DND-41 (cell line): ENCODE results near the gene EDEM3.

ENCODE experiments used
- ATAC-seq: fragments of 200-7000 bp; cut with Tn5 transposase; 3 replicates; pipeline ENCODE4 v1.9.1; 2021; ENCODE audit warnings: low read depth; ENCODE audit not compliant: insufficient read depth
- DNase-seq: peaks from one replicate; pipeline ENCODE4 v3.0.0-alpha.2; 2020
- H2AFZ ChIP-seq: 2 replicates; pipeline ENCODE4 v1.6.0; 2012; ENCODE audit warnings: low read depth, low read length
- H3K27ac ChIP-seq: 2 replicates; pipeline ENCODE4 v1.5.1; 2012; ENCODE audit warnings: low read length, inconsistent platforms
- H3K27me3 ChIP-seq: fragments of 200-600 bp; sonication (generic); 2 replicates; pipeline ENCODE4 v1.6.0; 2012; ENCODE audit warnings: low read length, mild to moderate bottlenecking, inconsistent platforms; ENCODE audit not compliant: insufficient read depth, poor library complexity
- H3K36me3 ChIP-seq: 2 replicates; pipeline ENCODE4 v1.5.1; 2012; ENCODE audit warnings: low read length, inconsistent platforms; ENCODE audit not compliant: insufficient read depth
- H3K4me1 ChIP-seq: 2 replicates; pipeline ENCODE4 v1.5.1; 2012; ENCODE audit warnings: mild to moderate bottlenecking, low read length; ENCODE audit not compliant: insufficient read depth
- H3K4me2 ChIP-seq: 2 replicates; pipeline ENCODE4 v1.6.0; 2012; ENCODE audit warnings: mild to moderate bottlenecking, moderate library complexity, low read length, inconsistent platforms; ENCODE audit not compliant: insufficient read depth
- H3K4me3 ChIP-seq, 2 experiments: fragments of 200-600 bp in 1 of 2; shearing (Covaris generic) in 1 of 2; 2 replicates each; pipeline ENCODE4 v1.5.1; 2012 to 2016; ENCODE audit warnings: inconsistent platforms in 2 of 2, low read length in 2 of 2, mild to moderate bottlenecking in 2 of 2, low read depth in 1 of 2, moderate library complexity in 1 of 2
- H3K79me2 ChIP-seq: 2 replicates; pipeline ENCODE4 v1.6.0; 2012; ENCODE audit warnings: low read length, inconsistent platforms; ENCODE audit not compliant: insufficient read depth
- H3K9ac ChIP-seq: 2 replicates; pipeline ENCODE4 v1.6.0; 2012; ENCODE audit warnings: low read depth, mild to moderate bottlenecking, inconsistent platforms, low read length, moderate library complexity
- H3K9me3 ChIP-seq: 2 replicates; pipeline ENCODE4 v1.5.1; 2012; ENCODE audit warnings: low read length, moderate library complexity, mild to moderate bottlenecking, inconsistent platforms; ENCODE audit not compliant: insufficient read depth, severe bottlenecking
- H4K20me1 ChIP-seq: 2 replicates; pipeline ENCODE4 v1.6.0; 2012; ENCODE audit warnings: low read length; ENCODE audit not compliant: insufficient read depth
- CTCF ChIP-seq: IDR thresholded peaks from 2 replicates; pipeline ENCODE4 v1.5.1; 2012; ENCODE audit warnings: borderline replicate concordance, low read length, moderate library complexity, mild to moderate bottlenecking; ENCODE audit not compliant: poor library complexity, severe bottlenecking; ENCODE audit errors: extremely low read depth
- EZH2 ChIP-seq: IDR thresholded peaks from 3 replicates; pipeline ENCODE4 v1.6.1; 2012; ENCODE audit warnings: borderline replicate concordance, low read depth, mild to moderate bottlenecking, moderate library complexity, low read length, inconsistent platforms; ENCODE audit not compliant: severe bottlenecking

Gene EDEM3

GRCh38 chr1:184724843-184725242 lies 29.8 kb downstream of the EDEM3 start:
- H3K4me3 ChIP-seq = no peak overlapping the region
- no peaks in the 10 kb centered on the region for H3K27me3 ChIP-seq
- H3K36me3 ChIP-seq = peaks cover 69% of the 10 kb centered on the region
- no peak overlapping the region for H2AFZ ChIP-seq
- ATAC-seq = no peak
- TF ChIP-seq EZH2 = no peak
- no peak for TF ChIP-seq CTCF
- no peaks in the 10 kb centered on the region for H3K4me1 ChIP-seq
- no peak for DNase-seq
- H3K9ac ChIP-seq = no peak overlapping the region
- H3K9me3 ChIP-seq = no peaks in the 10 kb centered on the region
- H3K27ac ChIP-seq = no peak overlapping the region
- H4K20me1 ChIP-seq = no peaks in the 10 kb centered on the region
- no peak overlapping the region for H3K4me2 ChIP-seq
- H3K79me2 ChIP-seq = no peaks in the 10 kb centered on the region

GRCh38 chr1:184716158-184716557 lies 38.5 kb downstream of the EDEM3 start:
- no peak for ATAC-seq
- H3K4me1 ChIP-seq = no peaks in the 10 kb centered on the region
- no peaks in the 10 kb centered on the region for H4K20me1 ChIP-seq
- no peaks in the 10 kb centered on the region for H3K79me2 ChIP-seq
- no peaks in the 10 kb centered on the region for H3K27me3 ChIP-seq
- no peak for TF ChIP-seq CTCF
- no peak for TF ChIP-seq EZH2
- no peak overlapping the region for H3K4me2 ChIP-seq
- H3K9ac ChIP-seq = no peak overlapping the region
- H3K27ac ChIP-seq = no peak overlapping the region
- no peak overlapping the region for H3K4me3 ChIP-seq
- H2AFZ ChIP-seq = no peak overlapping the region
- DNase-seq = no peak
- peaks cover 92% of the 10 kb centered on the region for H3K36me3 ChIP-seq
- no peaks in the 10 kb centered on the region for H3K9me3 ChIP-seq

- DNase-seq (no peak), ATAC-seq (no peak)
- H3K9ac ChIP-seq = no peak overlapping the region
- no peak overlapping the region for H3K4me2 ChIP-seq
- no peaks in the 10 kb centered on the region for H4K20me1 ChIP-seq
- TF ChIP-seq EZH2 = no peak
- no peak for TF ChIP-seq CTCF
- H3K36me3 ChIP-seq = peaks cover 94% of the 10 kb centered on the region
- no peaks in the 10 kb centered on the region for H3K79me2 ChIP-seq
- no peak overlapping the region for H3K27ac ChIP-seq
- no peaks in the 10 kb centered on the region for H3K27me3 ChIP-seq
- no peak overlapping the region for H3K4me3 ChIP-seq
- H3K4me1 ChIP-seq = no peaks in the 10 kb centered on the region
- H2AFZ ChIP-seq = no peak overlapping the region
- H3K9me3 ChIP-seq = no peaks in the 10 kb centered on the region
Measured at GRCh38 chr1:184709418-184709817, 45.2 kb downstream of the EDEM3 start.
